Breast epithelium (tissue), 3 donors: ENCODE data around the gene NSL1.

Experiments used
- CTCF ChIP-seq, 3 donors: fragments of 450-650 bp; IDR thresholded peaks; one replicate each; pipeline ENCODE4 v1.5.1; 2016 to 2017; ENCODE audit warnings: antibody characterized with exemption in 3 of 3, mild to moderate bottlenecking in 3 of 3, moderate library complexity in 3 of 3
- POLR2A ChIP-seq: fragments of 450-650 bp; IDR thresholded peaks from one replicate; pipeline ENCODE4 v1.6.1; 2016; ENCODE audit warnings: antibody characterized with exemption, mild to moderate bottlenecking, moderate library complexity

DNA sequence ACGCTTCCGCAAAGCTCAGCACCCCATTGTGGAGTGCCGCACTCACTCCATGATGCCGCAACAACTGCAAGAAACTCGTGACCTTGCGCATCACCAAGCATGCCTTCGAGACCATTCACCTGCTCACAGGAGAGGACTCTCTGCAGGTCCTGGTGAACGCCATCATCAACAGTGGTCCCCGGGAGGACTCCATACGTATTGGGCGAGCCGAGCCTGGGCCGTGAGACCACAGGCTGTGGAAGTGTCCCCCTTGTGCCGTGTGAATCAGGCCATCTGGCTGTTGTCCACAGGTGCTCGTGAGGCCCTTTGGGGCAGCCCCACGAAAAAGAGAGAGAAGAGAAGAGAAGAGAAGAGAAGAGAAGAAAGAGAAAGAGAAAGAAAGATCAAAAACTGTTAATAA is 32.6 kb upstream of the NSL1 start:
- no peak for TF ChIP-seq POLR2A
- TF ChIP-seq CTCF (IDR thresholded peaks at IDR 0.05): no peak
